Activated T-cell treated with anti-CD3 and anti-CD28 coated beads, Interleukin-2, amount 50 U/mL, for 4 hours (primary cell): Measurements from ENCODE around the gene PRUNE1. TPM values are rescaled to one million over a fixed set of nuclear protein-coding genes. Genes with fewer than 3 reads are reported as not detected.

Experiments used
- ATAC-seq, 2 donors: fragments of 200-7000 bp; cut with Tn5 transposase; one replicate each; pipeline ENCODE4 v1.10.0; 2021
- DNase-seq: peaks from one replicate; pipeline ENCODE4 v3.0.0-alpha.2; 2020
- H3K27me3 Mint-ChIP-seq: one replicate; pipeline ENCODE4 v1.8.0; 2021; ENCODE audit warnings: low read depth, mixed read lengths
- H3K36me3 Mint-ChIP-seq: one replicate; pipeline ENCODE4 v1.8.0; 2022; ENCODE audit warnings: mixed read lengths; ENCODE audit not compliant: insufficient read depth
- H3K4me1 Mint-ChIP-seq: one replicate; pipeline ENCODE4 v1.8.0; 2021; ENCODE audit warnings: low read depth, mixed read lengths
- H3K4me3 Mint-ChIP-seq: one replicate; pipeline ENCODE4 v1.8.0; 2021; ENCODE audit warnings: mild to moderate bottlenecking, moderate library complexity, mixed read lengths
- H3K9me3 Mint-ChIP-seq: one replicate; pipeline ENCODE4 v1.8.0; 2021; ENCODE audit warnings: mixed read lengths
- total RNA-seq, 3 donors: library from RNA; stranded (reverse); gene quantifications; one replicate each; pipeline ENCODE4 v1.2.1, GENCODE V29; 2021

Gene PRUNE1
- total RNA-seq, 3 donors from 2014 or later: 11.0 to 13.7 (median 11.9) TPM

DNA sequence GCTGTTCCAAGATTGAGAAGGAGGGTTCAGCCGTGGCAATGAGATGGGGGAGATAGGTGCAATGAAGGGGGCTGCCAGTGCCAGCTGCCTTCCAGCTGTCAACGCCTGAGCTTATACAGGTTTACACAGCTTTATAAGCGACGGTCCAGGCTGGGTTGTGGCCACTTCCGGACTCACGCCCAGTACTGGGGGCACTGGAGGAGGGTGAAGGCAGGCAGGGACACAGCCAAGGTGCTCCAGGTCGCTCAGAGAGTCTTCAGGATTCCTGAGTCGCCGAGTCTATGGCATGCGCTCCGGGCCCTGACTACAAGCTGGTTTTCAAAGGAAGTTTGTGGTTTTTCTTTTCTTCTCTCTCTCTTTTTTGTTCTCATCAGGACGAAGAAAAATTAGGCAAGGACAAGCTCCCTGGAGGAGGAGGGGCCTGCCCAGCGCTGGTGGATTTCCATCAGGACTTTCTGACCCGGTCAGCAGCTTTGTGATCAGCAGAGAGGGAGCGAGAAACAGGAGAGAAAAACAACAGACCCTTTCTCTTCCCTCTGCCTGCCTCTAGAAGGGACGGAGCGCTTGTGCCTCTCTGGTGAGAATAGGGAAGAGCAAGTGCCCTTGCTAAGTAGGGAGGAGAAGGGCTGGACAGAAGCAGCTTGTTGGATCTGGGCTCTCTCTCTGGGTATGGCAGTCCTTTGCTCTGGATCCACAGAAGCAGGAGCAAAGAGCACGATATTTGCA, 1.8 kb upstream of the PRUNE1 start, which contains the start of gene MINDY1:
Gene MINDY1 (minus strand): TSS at position 576 of the 726 bp plus-strand sequence. CDS start 4,285 bp downstream, outside the sequence.
- Mint-ChIP-seq H3K9me3 (no peaks in the 10 kb centered on the region), H3K4me3 (peak within 1 kb of the TSS; percentile 98)
- peak; percentile 18 to 39 for ATAC-seq

DNA sequence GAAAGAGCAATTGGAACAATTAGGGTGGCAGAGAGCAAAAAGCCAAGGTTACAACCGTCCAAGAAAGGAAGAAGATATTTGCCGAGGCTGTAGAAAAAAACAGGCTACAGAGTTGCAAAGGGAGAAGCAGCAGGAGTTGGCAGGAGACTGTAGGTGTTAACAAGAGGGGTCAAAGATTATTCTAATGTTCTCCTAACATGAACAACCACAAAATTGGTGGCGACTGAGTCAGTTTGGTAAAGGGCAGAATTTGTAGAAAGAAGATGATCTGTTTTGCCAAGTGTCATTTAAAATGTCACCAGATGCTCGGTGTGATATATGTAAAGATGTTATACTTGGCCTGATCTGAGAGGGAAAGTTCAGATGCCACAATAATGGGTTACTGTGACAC, 401 bp upstream of the PRUNE1 start:
- Mint-ChIP-seq H3K4me1 (peaks cover 78% of the 10 kb centered on the region), H3K36me3 (peaks cover 3% of the 10 kb centered on the region), H3K9me3 (no peaks in the 10 kb centered on the region), H3K27me3 (no peaks in the 10 kb centered on the region), H3K4me3 (peak overlapping the region; percentile 98)
- ATAC-seq (no peak), DNase-seq (no peak)

More for the DNA sequence above, 1.8 kb upstream of the PRUNE1 start, which contains the start of gene MINDY1:
- no peaks in the 10 kb centered on the region for H3K27me3 Mint-ChIP-seq
- DNase-seq: no peak
- H3K4me1 Mint-ChIP-seq: peaks cover 85% of the 10 kb centered on the region
- H3K36me3 Mint-ChIP-seq: peaks cover 7% of the 10 kb centered on the region

DNA sequence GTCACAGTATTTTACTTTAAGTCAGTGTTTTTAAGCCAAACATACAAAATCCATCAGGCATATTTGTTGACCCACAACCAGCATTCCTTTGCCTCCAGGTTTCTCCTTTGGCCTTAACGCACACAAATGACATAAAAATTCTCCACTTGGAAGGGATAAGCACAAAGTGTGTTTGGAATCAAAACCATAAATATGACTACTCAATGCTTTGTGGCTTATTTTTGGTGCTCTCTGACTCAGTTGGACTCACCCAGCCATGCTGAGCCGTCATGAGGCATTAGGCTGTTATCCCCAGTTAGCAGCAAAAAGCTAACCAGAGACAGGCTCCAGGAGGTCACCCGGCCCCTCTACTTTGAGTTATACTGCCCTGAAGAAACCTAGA, 948 bp downstream of the PRUNE1 start:
- Mint-ChIP-seq H3K9me3 (no peaks in the 10 kb centered on the region), H3K4me3 (peak overlapping the region; percentile 98), H3K4me1 (peaks cover 72% of the 10 kb centered on the region), H3K36me3 (peaks cover 3% of the 10 kb centered on the region), H3K27me3 (no peaks in the 10 kb centered on the region)
- DNase-seq: no peak
- no peak for ATAC-seq

DNA sequence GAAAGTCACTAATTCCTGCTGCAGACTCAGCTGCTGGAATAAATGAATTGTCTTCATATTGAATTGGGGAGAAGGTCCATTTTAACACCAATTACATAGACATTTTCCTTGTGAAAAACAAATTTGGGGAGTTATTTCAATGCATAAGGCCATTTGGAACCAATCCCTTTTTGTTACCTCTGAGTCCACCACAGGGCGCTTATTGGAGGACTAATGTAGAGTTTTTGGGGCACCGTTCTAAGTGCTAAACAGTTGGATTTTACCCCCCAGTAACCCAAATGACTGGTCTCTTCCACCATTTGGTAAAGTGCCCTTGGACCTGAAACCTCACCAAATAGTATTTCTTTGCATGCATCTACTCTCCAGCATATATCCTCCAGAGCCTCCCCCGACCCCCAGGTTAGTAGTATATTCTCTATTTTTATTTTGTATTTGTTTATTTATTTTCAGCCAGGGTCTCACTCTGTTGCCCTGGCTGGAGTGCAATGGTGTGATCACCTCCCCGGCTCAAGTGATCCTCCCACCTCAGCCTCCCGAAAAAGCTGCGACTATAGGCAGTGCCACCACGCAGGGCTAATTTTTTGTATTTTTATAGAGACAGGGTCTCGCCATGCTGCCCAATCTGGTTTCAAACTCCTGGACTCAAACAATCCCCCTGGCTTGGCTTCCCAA, 1.6 kb downstream of the PRUNE1 start:
- peak overlapping the region; percentile 98 for H3K4me3 Mint-ChIP-seq
- peaks cover 3% of the 10 kb centered on the region for H3K36me3 Mint-ChIP-seq
- ATAC-seq (no peak), DNase-seq (no peak)
- H3K4me1 Mint-ChIP-seq: peaks cover 69% of the 10 kb centered on the region
- H3K27me3 Mint-ChIP-seq: no peaks in the 10 kb centered on the region
- H3K9me3 Mint-ChIP-seq: no peaks in the 10 kb centered on the region

DNA sequence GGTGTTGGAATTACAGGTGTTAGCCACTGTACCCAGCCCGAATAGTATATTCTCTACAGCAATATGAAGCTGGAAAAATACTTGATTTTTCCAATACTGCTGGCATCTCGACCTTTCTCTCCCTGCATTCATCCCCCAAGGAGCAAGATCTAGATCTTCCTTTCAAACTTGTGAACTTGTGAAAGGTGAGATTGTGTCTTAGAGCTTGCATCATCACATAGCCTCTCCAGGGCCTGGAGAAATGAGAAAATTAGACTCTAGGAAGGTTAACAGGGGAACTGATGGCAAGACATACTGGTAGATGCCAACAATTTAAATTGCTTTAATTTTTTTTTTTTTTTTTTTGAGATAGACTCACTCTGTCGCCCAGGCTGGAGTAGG, 2.1 kb downstream of the PRUNE1 start:
- Mint-ChIP-seq H3K4me3 (peak overlapping the region; percentile 19), H3K4me1 (peaks cover 65% of the 10 kb centered on the region)

DNA sequence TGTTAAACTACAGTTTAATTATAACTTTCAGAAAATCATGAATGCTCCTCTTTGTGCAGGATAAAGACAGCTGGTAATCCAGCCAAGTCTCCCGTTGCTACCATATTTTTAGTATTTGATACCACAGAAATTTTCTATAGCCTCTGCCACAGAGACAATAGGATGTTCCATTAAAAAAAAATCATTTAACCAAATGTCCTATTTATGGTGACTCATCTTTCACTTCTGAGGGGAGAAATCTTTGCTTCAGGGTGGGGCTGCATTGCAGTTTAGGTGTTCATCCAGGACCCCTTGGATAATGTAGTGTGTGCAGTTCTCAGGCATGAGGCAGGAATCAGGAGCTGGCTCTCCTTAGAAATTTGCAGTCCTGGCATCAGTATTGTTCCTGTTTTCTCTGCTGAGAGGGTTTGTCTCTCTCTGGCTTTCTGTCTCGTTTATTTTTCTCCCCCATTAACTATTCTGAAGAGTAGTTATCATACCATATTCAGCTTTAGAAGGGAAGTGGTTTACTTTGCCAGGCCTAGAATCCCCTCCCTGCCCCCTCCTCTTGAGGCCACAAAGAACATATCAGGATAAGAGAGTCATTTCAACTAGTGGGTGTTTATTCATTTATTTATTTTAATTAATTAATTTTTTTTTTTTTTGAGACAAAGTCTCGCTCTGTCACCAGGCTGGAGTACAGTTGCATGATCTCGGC, 3.1 kb downstream of the PRUNE1 start:
- H3K36me3 Mint-ChIP-seq: peaks cover 3% of the 10 kb centered on the region

More for the DNA sequence above, 2.1 kb downstream of the PRUNE1 start:
- H3K9me3 Mint-ChIP-seq: no peaks in the 10 kb centered on the region
- DNase-seq (no peak), ATAC-seq (no peak)
- peaks cover 3% of the 10 kb centered on the region for H3K36me3 Mint-ChIP-seq
- H3K27me3 Mint-ChIP-seq: no peaks in the 10 kb centered on the region

DNA sequence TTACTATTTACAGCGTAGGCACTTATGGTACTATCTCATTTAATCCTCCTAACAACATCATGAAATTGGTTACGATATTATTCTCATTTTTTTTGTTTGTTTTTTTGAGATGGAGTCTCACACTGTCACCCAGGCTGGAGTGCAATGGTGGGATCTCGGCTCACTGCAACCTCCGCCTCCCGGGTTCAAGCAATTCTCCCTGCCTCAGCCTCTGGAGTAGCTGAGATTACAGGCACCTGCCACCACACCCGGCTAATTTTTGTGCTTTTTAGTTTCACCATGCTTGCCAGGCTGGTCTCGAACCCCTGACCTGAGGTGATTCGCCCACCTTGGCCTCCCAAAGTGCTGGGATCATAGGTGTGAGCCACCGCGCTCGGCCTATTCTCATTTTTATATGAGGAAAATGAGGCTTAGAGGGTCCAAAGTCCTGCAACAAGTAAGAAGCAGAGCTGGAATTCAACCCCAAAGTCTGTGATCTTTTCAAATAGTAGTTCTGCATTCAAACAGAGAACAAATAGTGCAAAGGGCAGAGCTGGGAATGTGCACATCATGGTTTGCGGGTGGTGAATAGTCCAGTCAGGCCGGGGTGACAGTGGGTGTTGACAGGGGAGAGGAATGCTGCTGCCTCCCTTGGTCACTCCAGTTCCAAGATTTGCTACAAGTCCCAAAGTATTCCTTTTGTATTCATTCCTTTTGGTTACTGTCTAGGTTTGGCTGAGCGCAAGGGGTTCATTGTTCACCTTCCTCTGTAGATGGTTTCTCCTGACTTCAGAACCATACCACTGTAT, 4.6 kb downstream of the PRUNE1 start:
- ATAC-seq (no peak), DNase-seq (no peak)
- peaks cover 3% of the 10 kb centered on the region for H3K36me3 Mint-ChIP-seq
- H3K4me1 Mint-ChIP-seq: peaks cover 40% of the 10 kb centered on the region
- no peaks in the 10 kb centered on the region for H3K27me3 Mint-ChIP-seq
- no peaks in the 10 kb centered on the region for H3K9me3 Mint-ChIP-seq
- no peak overlapping the region for H3K4me3 Mint-ChIP-seq

More for the DNA sequence above, 3.1 kb downstream of the PRUNE1 start:
- Mint-ChIP-seq H3K9me3 (no peaks in the 10 kb centered on the region), H3K4me1 (peaks cover 55% of the 10 kb centered on the region), H3K4me3 (no peak overlapping the region), H3K27me3 (no peaks in the 10 kb centered on the region)
- ATAC-seq (no peak), DNase-seq (no peak)

DNA sequence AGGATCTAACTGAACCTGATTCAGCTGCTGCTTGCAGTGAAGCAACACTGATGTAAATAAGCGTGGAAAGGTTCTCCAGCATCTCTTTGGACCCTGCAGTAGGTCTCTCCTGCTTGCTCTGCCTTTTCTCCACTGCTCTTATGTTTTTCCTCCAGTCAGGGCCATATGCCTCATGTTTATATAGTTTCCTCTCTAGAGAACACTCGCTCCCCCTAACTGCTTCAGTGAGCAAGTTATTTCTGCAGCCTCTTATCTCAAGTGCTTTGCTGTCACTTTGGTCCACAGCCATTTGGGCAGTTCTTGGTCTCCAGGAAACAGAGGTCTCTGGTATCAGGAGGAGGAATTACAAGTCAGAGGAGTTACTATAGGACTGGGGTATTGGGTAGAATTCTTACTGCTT, 5.3 kb downstream of the PRUNE1 start:
- DNase-seq (no peak), ATAC-seq (no peak)
- H3K4me1 Mint-ChIP-seq: peaks cover 35% of the 10 kb centered on the region
- H3K27me3 Mint-ChIP-seq: no peaks in the 10 kb centered on the region
- H3K9me3 Mint-ChIP-seq: no peaks in the 10 kb centered on the region
- peaks cover 9% of the 10 kb centered on the region for H3K36me3 Mint-ChIP-seq
- no peak overlapping the region for H3K4me3 Mint-ChIP-seq

DNA sequence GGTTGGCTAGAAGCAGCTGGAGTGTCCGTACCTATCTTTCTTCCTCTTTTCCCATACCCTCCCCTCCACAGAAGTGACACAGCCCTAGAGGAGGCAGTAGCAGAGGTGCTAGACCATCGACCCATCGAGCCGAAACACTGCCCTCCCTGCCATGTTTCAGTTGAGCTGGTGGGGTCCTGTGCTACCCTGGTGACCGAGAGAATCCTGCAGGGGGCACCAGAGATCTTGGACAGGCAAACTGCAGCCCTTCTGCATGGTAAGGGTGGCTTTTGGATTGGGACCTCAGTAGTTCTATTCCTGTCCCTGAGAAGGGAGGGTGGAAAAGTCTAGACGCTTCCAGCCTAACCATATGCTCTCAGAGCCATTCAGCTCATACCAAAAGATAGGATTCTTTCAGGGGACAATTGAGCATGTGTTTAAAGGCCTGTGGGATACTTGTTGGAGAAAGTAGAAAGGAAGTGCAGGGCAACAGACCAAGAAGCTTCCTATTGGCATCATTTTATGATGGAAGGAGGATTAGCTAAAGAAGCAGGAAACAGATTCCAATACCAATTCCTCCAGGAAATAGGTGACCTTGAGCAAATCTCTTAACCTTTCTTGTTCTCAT, 16.4 kb downstream of the PRUNE1 start:
- DNase-seq: peak; percentile 87
- H3K36me3 Mint-ChIP-seq: peaks cover 24% of the 10 kb centered on the region
- H3K27me3 Mint-ChIP-seq: no peaks in the 10 kb centered on the region
- ATAC-seq: peak; percentile 100
- H3K4me3 Mint-ChIP-seq: no peak overlapping the region
- no peaks in the 10 kb centered on the region for H3K9me3 Mint-ChIP-seq
- H3K4me1 Mint-ChIP-seq: peaks cover 5% of the 10 kb centered on the region

DNA sequence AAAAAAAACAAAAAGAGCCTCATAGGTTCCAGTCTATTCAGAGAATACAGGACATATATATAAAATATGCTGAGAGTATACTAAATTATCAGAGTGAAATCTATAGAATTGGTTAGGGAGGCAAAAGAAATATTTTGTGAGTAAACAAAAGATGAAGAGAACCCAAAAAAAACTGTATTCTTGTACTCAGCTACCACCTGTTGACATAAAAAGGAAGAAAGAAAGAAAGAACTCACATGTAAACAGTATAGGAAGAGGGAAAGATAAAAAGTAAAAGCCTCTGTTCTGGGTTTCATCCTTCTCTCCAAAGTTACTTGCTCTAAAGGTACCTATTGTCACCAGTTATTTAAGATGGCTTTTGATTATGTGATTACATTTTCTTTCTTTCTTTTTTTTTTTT, 18.2 kb downstream of the PRUNE1 start:
- Mint-ChIP-seq H3K4me1 (peaks cover 5% of the 10 kb centered on the region), H3K4me3 (no peak overlapping the region), H3K27me3 (no peaks in the 10 kb centered on the region), H3K9me3 (no peaks in the 10 kb centered on the region), H3K36me3 (peaks cover 30% of the 10 kb centered on the region)
- ATAC-seq (no peak), DNase-seq (no peak)

DNA sequence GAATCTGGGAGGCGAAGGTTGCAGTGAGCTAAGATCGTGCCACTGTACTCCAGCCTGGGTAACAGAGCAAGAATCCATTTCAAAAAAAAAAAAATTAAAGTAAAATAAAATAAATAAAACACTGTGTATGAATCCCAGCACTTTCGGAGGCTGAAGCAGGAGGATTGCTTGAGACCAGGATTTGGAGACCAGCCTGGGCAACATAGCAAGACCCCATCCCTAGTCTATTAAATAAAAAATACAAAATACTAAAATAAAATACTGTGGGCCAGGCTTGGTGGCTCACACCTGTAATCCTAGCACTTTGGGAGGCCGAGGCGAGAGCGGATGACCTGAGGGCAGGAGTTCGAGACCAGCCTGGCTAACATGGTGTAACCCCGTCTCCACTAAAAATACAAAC, 23.9 kb downstream of the PRUNE1 start:
- H3K4me3 Mint-ChIP-seq: no peak overlapping the region
- H3K36me3 Mint-ChIP-seq: peaks cover 36% of the 10 kb centered on the region
- H3K9me3 Mint-ChIP-seq: no peaks in the 10 kb centered on the region
- peaks cover 11% of the 10 kb centered on the region for H3K4me1 Mint-ChIP-seq
- DNase-seq: no peak
- ATAC-seq: no peak
- H3K27me3 Mint-ChIP-seq: no peaks in the 10 kb centered on the region

DNA sequence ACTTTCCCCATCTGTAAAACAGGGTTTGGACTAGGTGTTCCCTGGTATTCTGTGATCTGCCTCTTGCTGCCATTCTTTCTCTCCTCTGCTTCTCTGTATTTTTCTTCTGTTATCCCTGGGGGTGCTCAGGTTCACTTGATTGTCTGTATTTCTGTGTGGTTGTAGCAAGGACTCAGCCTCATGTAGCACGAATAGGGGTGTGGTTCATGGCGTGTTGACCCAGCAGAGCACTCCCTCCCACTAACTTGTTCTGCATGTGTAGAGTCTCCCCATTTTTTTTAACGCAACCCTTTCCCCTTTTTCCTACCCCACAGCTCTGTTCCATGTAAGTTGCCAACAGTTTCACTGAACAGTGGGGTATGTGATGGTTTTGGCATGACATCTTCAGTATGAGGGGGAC, 26.9 kb downstream of the PRUNE1 start:
- ATAC-seq (no peak), DNase-seq (no peak)
- Mint-ChIP-seq H3K27me3 (no peaks in the 10 kb centered on the region), H3K9me3 (no peaks in the 10 kb centered on the region), H3K36me3 (peaks cover 22% of the 10 kb centered on the region), H3K4me3 (no peak overlapping the region), H3K4me1 (peaks cover 11% of the 10 kb centered on the region)

DNA sequence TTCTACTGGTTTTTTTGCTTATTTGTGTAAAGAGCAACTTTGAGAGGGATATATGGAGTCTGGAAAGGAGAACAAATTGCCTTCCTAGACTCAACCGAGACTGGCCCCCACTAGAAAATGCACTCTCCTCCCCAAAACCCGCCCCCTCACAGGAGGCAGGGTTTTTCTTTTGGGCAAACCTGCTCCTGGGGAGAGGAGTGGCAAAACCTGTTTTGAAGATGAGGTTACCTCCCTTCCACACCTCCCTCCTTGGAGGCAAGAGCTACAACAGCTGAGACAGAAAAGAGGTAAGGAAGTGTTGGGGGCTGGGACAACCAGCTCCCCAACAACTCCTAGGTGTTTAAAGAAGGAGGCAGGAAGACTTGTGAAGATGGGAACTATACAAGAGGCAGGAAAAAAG, 28.1 kb downstream of the PRUNE1 start, which contains the start of gene BNIPL:
Gene BNIPL (plus strand): TSS at position 231 of the 400 bp plus-strand sequence. CDS start 140 bp downstream, at position 371.
- H3K4me1 Mint-ChIP-seq: peaks cover 11% of the 10 kb centered on the region
- ATAC-seq (no peak), DNase-seq (no peak)
- no peaks in the 10 kb centered on the region for H3K9me3 Mint-ChIP-seq
- H3K36me3 Mint-ChIP-seq: peaks cover 19% of the 10 kb centered on the region
- H3K27me3 Mint-ChIP-seq: no peaks in the 10 kb centered on the region
- H3K4me3 Mint-ChIP-seq: no peak within 1 kb of the TSS
